Measurements from ENCODE around the gene RSPH6A. TPM values are rescaled to one million over a fixed set of nuclear protein-coding genes. Genes with fewer than 3 reads are reported as not detected.

RSPH6A gene
- total RNA-seq (2022) (0.21 and 0.29 TPM in 2 replicates), Bru-seq, nascent RNA (percentile 26 among the genes with signal in this experiment), BruChase-seq, experiment 1, labeled RNA remaining after a 6-hour chase (percentile 49 among the genes with signal in this experiment), BruChase-seq, experiment 2, labeled RNA remaining after a 2-hour chase (percentile 33 among the genes with signal in this experiment)
- long read RNA-seq: 0 reads

DNA sequence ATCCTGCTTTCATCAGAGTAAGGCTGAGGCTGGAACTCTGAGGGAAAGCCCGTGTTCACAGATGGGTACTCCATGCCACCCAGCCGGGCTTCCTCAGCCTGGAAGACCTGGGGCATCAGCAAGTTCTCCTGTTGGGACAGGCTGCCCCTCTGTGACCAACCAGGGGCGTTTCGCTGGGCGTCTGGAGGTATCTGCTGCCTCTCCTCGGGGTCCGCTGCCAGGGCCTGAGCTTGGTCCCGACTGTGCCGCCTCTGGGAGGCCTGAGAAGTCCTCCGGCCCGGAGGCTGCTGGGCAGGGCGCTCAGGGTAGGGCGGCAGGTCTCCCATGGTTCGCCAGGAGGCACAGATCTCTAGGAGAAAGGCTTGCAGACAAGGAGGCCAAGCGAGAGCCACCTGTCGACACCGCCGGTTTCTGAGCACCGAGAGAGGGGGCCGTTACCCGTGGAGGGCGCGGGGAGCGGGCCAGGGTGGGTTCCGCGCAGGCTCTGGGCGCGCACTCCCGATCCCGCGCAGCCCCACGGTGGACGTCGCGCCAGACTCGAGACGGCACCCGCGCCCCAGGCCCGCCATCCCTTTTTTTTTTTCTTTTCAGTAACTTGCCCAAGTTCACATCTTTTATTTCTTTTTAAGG, at the start of gene RSPH6A:
Gene RSPH6A (minus strand): TSS at position 458 of the 630 bp plus-strand sequence. CDS start 132 bp downstream, at position 326.
- no peak within 1 kb of the TSS for H3K4me3 Mint-ChIP-seq (ENCODE audit: unreplicated experiment)
- BruUV-seq (replicated peaks): no TSS peak

DNA sequence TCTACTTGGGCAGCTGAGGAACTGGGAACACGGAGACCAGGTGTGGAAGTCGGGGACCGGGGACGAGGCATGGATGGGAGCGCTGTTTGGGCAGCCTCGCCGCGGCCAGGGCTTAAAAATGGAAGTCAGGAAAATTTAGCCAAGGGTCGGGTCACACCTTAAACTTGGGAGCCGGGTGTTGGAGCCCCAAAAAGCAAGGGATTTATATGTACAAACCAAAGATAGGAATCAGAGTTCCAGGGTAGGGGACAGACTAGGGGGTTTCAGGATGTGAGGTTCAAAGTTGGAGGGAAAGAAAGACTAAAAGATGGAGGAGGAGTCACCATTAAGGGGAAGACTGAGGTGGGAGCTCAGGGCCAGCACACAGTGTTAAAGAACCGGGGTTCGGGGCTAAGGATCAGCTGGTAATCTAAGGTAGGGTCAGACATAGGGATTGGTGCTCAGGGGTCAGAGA, 49.5 kb upstream of the RSPH6A start:
- TF ChIP-seq, protein P1, sequence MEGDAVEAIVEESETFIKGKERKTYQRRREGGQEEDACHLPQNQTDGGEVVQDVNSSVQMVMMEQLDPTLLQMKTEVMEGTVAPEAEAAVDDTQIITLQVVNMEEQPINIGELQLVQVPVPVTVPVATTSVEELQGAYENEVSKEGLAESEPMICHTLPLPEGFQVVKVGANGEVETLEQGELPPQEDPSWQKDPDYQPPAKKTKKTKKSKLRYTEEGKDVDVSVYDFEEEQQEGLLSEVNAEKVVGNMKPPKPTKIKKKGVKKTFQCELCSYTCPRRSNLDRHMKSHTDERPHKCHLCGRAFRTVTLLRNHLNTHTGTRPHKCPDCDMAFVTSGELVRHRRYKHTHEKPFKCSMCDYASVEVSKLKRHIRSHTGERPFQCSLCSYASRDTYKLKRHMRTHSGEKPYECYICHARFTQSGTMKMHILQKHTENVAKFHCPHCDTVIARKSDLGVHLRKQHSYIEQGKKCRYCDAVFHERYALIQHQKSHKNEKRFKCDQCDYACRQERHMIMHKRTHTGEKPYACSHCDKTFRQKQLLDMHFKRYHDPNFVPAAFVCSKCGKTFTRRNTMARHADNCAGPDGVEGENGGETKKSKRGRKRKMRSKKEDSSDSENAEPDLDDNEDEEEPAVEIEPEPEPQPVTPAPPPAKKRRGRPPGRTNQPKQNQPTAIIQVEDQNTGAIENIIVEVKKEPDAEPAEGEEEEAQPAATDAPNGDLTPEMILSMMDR (IDR thresholded peaks at IDR 0.05; ENCODE audit: unreplicated experiment): no peak
- Mint-ChIP-seq H3K4me1 (ENCODE audit: insufficient read depth, unreplicated experiment) (peaks cover 5% of the 10 kb centered on the region), H3K27me3 (ENCODE audit: insufficient read depth, unreplicated experiment) (peaks cover 51% of the 10 kb centered on the region), H3K4me3 (ENCODE audit: unreplicated experiment) (no peak overlapping the region), H3K9me3 (ENCODE audit: unreplicated experiment) (no peaks in the 10 kb centered on the region), H3K36me3 (ENCODE audit: insufficient read depth, unreplicated experiment) (peaks cover 18% of the 10 kb centered on the region), H3K27ac (ENCODE audit: low read depth, unreplicated experiment) (no peak overlapping the region)
- BruUV-seq (replicated peaks): no TSS peak
- intact Hi-C loops (cut with micrococcal nuclease): no loop called here
- ChIA-PET POLR2A (interaction anchor here (2.1 kb wide), 1 partner anchor 17 kb away, joined by 12 read pairs; no protein-coding TSS in a partner anchor), CTCF (interaction anchor here (1.4 kb wide), 1 partner anchor 18 kb away, joined by 5 read pairs; no protein-coding TSS in a partner anchor)
- no peak for DNase-seq (ENCODE audit: unreplicated experiment)

More for the DNA sequence above, at the start of gene RSPH6A:
- Mint-ChIP-seq H3K4me1 (ENCODE audit: insufficient read depth, unreplicated experiment) (peaks cover 6% of the 10 kb centered on the region), H3K36me3 (ENCODE audit: insufficient read depth, unreplicated experiment) (peaks cover 28% of the 10 kb centered on the region), H3K9me3 (ENCODE audit: unreplicated experiment) (no peaks in the 10 kb centered on the region), H3K27me3 (ENCODE audit: insufficient read depth, unreplicated experiment) (no peaks in the 10 kb centered on the region), H3K27ac (ENCODE audit: low read depth, unreplicated experiment) (no peak within 1 kb of the TSS)
- intact Hi-C loops (cut with micrococcal nuclease): loop anchor here (5.0 kb wide), 1 partner anchor 252 kb away; no protein-coding TSS in a partner anchor
- TF ChIP-seq, protein P1 (IDR thresholded peaks at IDR 0.05; ENCODE audit: unreplicated experiment): no peak
- DNase-seq (ENCODE audit: unreplicated experiment): no peak
- POLR2A ChIA-PET: no interaction called here
- CTCF ChIA-PET: interaction anchor here (0.7 to 1.6 kb wide), 2 partner anchors 9 to 16 kb away, joined by 3 to 5 read pairs; no protein-coding TSS in a partner anchor

DNA sequence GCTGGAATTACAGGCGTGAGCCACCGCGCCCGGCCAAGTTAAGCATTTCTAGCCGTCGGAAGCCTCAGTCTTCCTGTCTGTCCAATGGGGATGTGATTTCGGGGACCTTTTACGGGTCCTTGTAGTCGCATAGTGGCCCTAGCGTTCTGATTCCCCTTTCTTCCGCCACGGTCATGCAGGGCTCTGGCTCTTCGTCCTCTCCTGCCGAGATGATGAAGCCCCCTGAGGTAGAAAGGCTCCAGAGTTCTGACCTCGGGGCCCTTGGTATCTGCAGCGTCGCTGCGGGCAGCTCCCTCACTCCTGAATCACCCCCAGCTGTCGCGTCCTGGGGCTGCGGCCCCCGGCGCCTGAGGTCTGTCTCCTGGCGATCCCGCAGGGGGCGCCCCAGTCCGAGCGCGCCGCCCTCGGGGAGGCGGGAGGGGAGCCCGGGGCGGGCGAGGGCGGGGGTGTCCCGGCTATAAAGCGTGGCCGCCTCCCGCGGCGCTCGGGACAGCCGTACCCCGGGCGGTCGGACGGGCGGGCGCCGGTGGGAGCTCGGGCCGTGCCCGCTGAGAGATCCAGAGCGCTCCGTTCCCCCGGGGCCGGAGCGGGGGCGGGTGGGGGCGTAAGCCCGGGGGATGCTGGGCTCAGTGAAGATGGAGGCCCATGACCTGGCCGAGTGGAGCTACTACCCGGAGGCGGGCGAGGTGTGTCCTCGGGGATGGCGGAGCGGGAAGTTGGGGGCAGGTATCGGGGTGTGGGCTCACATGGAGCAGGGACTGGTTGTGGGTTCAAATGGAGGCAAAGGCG, 48.9 kb upstream of the RSPH6A start, which contains the start of gene FOXA3:
Gene FOXA3 (plus strand): TSS at position 487 of the 789 bp plus-strand sequence. CDS start 131 bp downstream, at position 618.
- no peak for DNase-seq (ENCODE audit: unreplicated experiment)
- no TSS peak for BruUV-seq (replicated peaks)
- Mint-ChIP-seq H3K4me3 (ENCODE audit: unreplicated experiment) (peak within 1 kb of the TSS; percentile 90), H3K27me3 (ENCODE audit: insufficient read depth, unreplicated experiment) (peaks cover 51% of the 10 kb centered on the region), H3K4me1 (ENCODE audit: insufficient read depth, unreplicated experiment) (peaks cover 5% of the 10 kb centered on the region), H3K36me3 (ENCODE audit: insufficient read depth, unreplicated experiment) (peaks cover 25% of the 10 kb centered on the region), H3K27ac (ENCODE audit: low read depth, unreplicated experiment) (peak within 1 kb of the TSS; percentile 86), H3K9me3 (ENCODE audit: unreplicated experiment) (no peaks in the 10 kb centered on the region)
- CTCF ChIA-PET: interaction anchor here (0.6 to 1.4 kb wide), 3 partner anchors 19 to 155 kb away, joined by 3 to 5 read pairs (median 4); no protein-coding TSS in a partner anchor
- POLR2A ChIA-PET: interaction anchor here (0.5 to 2.1 kb wide), 17 partner anchors 14 to 833 kb away, joined by 3 to 34 read pairs (median 5); partner anchors contain the start of genes CCDC61, IRF2BP1, MYPOP and QPCTL
- TF ChIP-seq, protein P1 (IDR thresholded peaks at IDR 0.05; ENCODE audit: unreplicated experiment): peak; percentile 46
- intact Hi-C loops (cut with micrococcal nuclease): no loop called here

Data from MCF 10A (cell line).